HG02973 (cell line): ENCODE measurements around the gene ZNF219.
"Not testable (repeated sequence)": the region's sequence is repeated elsewhere in the genome, so short reads cannot be mapped to it uniquely, and the experiment has no call there.

Experiments
- ATAC-seq: cut with Tn5 transposase; IDR thresholded peaks from one replicate; pipeline ENCODE4 v1.9.1; 2021; ENCODE audit warnings: moderate library complexity; ENCODE audit not compliant: unreplicated experiment

The ZNF219 gene

DNA sequence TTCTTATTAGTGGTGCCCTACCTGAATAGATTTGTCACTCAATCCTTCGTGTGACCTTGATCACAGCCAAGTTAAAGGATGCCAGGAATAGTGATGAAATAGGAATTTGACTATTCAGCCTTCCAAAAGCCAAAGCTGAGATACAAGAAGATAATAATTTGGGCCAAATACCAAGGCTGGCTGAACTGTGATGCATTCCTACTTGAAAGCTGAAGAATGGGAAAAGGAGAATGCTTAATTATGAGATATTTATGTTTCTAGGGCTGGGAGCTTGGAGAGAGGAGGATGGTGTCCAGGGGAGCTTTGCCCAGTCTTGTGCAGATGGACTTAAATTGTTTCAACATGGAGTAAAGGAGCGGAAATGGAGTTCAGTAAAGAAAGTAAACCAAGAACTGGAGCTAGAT, 51.1 kb downstream of the ZNF219 start:
- ATAC-seq, result no peak

GRCh38 chr14:21043974-21044618, 54.4 kb downstream of the ZNF219 start:
- ATAC-seq, result no peak

- no peak for ATAC-seq
These were observed 55.0 kb downstream of the ZNF219 start for GRCh38 chr14:21043387-21043973.

DNA sequence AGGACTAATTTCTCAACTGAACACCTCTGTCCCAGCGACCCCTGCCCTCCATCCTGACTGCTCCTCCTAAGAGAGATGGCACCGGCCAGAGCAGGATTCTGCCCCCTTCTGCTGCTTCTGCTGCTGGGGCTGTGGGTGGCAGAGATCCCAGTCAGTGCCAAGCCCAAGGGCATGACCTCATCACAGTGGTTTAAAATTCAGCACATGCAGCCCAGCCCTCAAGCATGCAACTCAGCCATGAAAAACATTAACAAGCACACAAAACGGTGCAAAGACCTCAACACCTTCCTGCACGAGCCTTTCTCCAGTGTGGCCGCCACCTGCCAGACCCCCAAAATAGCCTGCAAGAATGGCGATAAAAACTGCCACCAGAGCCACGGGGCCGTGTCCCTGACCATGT, 55.5 kb downstream of the ZNF219 start:
- ATAC-seq, result no peak

GRCh38 chr14:21041676-21042433, 56.6 kb downstream of the ZNF219 start, which contains the start of gene RNASE7:
TSS of gene RNASE7 (plus strand) at chr14:21042362. CDS start at chr14:21042993, 631 bp downstream.
- no peak for ATAC-seq

DNA sequence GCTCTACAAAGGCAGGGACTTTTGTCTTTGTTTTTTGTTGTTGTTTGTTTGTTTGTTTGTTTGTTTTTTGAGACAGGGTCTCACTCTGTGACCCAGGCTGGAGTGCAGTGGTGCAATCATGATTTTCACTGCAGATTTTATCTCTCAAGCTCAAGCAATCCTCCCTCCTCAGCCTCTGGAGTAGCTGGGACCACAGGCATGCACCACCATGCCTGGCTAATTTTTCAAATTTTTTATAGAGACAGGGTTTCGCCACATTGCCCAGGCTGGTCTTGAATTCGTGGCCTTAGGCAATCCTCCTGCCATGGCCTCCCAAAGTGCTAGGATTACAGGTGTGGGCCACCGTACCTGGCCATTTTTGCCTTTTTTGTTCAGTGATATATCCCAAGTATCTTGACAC, 57.5 kb downstream of the ZNF219 start:
- not testable (repeated sequence) for ATAC-seq

- no peak for ATAC-seq
These were observed 58.0 kb downstream of the ZNF219 start for GRCh38 chr14:21040370-21040925.
